ENCODE measurements around the gene ATXN10.

DNA sequence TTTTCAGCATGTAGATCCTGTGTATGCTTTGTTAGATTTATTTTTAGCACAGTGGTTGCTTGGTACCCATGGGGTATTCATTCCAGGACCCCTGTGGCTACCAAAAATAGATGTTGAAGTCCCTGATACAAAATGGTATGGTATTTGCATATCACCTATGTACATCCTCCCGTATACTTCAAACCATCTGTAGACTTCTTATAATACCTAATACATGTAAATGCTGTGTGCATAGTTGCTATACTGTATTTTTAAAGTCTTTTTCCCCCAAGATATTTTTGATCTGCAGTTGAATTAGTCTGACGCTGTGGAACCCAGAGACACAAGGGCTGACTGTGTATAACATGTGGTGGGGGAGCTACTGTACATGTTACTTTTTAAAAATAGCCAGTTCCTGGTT, 101.1 kb downstream of the ATXN10 start:
- no peak for TF ChIP-seq GABPA (IDR thresholded peaks at IDR 0.05; ENCODE audit: low read depth)
- no peak for TF ChIP-seq REST (IDR thresholded peaks at IDR 0.05; ENCODE audit: insufficient replicate concordance, low read depth)
- TF ChIP-seq, protein P1, sequence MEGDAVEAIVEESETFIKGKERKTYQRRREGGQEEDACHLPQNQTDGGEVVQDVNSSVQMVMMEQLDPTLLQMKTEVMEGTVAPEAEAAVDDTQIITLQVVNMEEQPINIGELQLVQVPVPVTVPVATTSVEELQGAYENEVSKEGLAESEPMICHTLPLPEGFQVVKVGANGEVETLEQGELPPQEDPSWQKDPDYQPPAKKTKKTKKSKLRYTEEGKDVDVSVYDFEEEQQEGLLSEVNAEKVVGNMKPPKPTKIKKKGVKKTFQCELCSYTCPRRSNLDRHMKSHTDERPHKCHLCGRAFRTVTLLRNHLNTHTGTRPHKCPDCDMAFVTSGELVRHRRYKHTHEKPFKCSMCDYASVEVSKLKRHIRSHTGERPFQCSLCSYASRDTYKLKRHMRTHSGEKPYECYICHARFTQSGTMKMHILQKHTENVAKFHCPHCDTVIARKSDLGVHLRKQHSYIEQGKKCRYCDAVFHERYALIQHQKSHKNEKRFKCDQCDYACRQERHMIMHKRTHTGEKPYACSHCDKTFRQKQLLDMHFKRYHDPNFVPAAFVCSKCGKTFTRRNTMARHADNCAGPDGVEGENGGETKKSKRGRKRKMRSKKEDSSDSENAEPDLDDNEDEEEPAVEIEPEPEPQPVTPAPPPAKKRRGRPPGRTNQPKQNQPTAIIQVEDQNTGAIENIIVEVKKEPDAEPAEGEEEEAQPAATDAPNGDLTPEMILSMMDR (IDR thresholded peaks at IDR 0.05; ENCODE audit: insufficient read depth, low read length), result no peak

Measured in HL-60 (cell line).